Suprapubic skin (tissue), 4 donors: Measurements from ENCODE around the gene HSPB6.

Experiments
- CTCF ChIP-seq, 2 donors: fragments of 200-600 bp in 1 of 2; fragments of 450-650 bp in 1 of 2; sonication (generic) in 1 of 2; IDR thresholded peaks; one replicate each; pipeline ENCODE4 v1.5.1; 2016 to 2019; ENCODE audit warnings: antibody characterized with exemption in 2 of 2, mild to moderate bottlenecking in 1 of 2, moderate library complexity in 1 of 2
- EP300 ChIP-seq: sonication (generic); formaldehyde crosslinking; IDR thresholded peaks from one replicate; pipeline ENCODE4 v1.6.1; 2017; ENCODE audit warnings: antibody characterized with exemption
- POLR2A ChIP-seq, 2 donors: fragments of 450-650 bp; IDR thresholded peaks; one replicate each; pipeline ENCODE4 v1.6.1; 2017; ENCODE audit warnings: antibody characterized with exemption in 2 of 2, mild to moderate bottlenecking in 2 of 2, moderate library complexity in 2 of 2
- POLR2AphosphoS5 ChIP-seq, 3 donors: sonication (generic); formaldehyde crosslinking; IDR thresholded peaks; one replicate each; pipeline ENCODE4 v1.6.1; 2017; ENCODE audit warnings: antibody characterized with exemption in 3 of 3

GRCh38 chr19:35785339-35785627 is 28.5 kb upstream of the HSPB6 start:
- TF ChIP-seq CTCF (IDR thresholded peaks at IDR 0.05) (no peak), POLR2AphosphoS5 (IDR thresholded peaks at IDR 0.05) (no peak), EP300 (no peak), POLR2A (IDR thresholded peaks at IDR 0.05) (no peak)
